ENCODE data around the gene LRRIQ3. TPM values are rescaled to one million over a fixed set of nuclear protein-coding genes. Genes with fewer than 3 reads are reported as not detected.

LRRIQ3 gene
- polyA plus RNA-seq, 3 donors, result 0.08 to 0.35 TPM; not detected in 1

DNA sequence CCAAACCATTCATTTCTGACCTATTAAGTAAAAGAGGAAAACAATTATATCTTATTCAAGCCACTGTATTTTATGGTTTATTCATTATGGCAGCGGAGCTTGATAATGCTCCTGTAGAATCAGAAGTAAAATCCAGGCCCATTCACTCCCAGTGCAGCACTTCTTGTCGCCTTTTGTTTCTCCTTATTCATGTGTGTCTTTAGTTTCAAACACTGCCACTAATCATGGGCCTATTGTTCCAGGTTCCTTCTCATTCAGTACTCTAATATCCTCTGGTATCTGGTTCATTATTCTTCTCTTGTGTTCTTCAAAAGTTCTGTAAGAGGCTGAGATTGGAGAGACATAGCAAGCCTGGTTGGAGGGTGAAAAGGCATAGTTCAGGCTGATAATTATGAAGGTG, 218.3 kb downstream of the LRRIQ3 start:
- Histone ChIP-seq H4K20me1 (ENCODE audit: insufficient read depth, low read length) (no peaks in the 10 kb centered on the region), H3K79me2 (ENCODE audit: insufficient read depth, low read length) (no peaks in the 10 kb centered on the region), H3K4me3 (replicated peaks in 1 of 3; ENCODE audit: low read depth in 2 of 3, low read length in 3 of 3) (no peak overlapping the region), H3K27me3 (ENCODE audit: control insufficient read depth in 2 of 2, insufficient read depth in 2 of 2, low read length in 2 of 2) (no peaks in the 10 kb centered on the region), H3K36me3 (replicated peaks in 1 of 2; ENCODE audit: control insufficient read depth in 1 of 2, insufficient read depth in 2 of 2, low read length in 2 of 2) (no peaks in the 10 kb centered on the region), H2AFZ (ENCODE audit: insufficient read depth, low read depth, low read length, poor library complexity, severe bottlenecking) (no peak overlapping the region), H3K4me1 (ENCODE audit: control insufficient read depth in 1 of 2, insufficient read depth in 2 of 2, low read length in 2 of 2) (no peaks in the 10 kb centered on the region), H3K27ac (ENCODE audit: low read depth in 1 of 2, low read length in 2 of 2) (no peak overlapping the region), H3K4me2 (replicated peaks; ENCODE audit: extremely low read depth, low read length, poor library complexity, severe bottlenecking) (no peak overlapping the region), H3K9me3 (replicated peaks in 1 of 2; ENCODE audit: control insufficient read depth in 1 of 2, insufficient read depth in 1 of 2, low read length in 2 of 2) (peaks cover 4% of the 10 kb centered on the region in 2 donors), H3K9ac (ENCODE audit: insufficient read depth, low read length, poor library complexity, severe bottlenecking) (no peak overlapping the region)
- H3K9me3 Mint-ChIP-seq, result peaks cover 0 to 9% (median 2%) of the 10 kb centered on the region in 7 donors
- no peak overlapping the region for H3K27ac Mint-ChIP-seq
- H3K4me3 Mint-ChIP-seq, result no peak overlapping the region
- 80% methylated on average over 1 of the region's 2 CpGs for WGBS (ENCODE audit: insufficient coverage)
- no peak for DNase-seq
- H3K4me1 Mint-ChIP-seq, result no peaks in the 10 kb centered on the region
- intact Hi-C loops (cut with micrococcal nuclease), result no loop called here
- TF ChIP-seq, protein P1, sequence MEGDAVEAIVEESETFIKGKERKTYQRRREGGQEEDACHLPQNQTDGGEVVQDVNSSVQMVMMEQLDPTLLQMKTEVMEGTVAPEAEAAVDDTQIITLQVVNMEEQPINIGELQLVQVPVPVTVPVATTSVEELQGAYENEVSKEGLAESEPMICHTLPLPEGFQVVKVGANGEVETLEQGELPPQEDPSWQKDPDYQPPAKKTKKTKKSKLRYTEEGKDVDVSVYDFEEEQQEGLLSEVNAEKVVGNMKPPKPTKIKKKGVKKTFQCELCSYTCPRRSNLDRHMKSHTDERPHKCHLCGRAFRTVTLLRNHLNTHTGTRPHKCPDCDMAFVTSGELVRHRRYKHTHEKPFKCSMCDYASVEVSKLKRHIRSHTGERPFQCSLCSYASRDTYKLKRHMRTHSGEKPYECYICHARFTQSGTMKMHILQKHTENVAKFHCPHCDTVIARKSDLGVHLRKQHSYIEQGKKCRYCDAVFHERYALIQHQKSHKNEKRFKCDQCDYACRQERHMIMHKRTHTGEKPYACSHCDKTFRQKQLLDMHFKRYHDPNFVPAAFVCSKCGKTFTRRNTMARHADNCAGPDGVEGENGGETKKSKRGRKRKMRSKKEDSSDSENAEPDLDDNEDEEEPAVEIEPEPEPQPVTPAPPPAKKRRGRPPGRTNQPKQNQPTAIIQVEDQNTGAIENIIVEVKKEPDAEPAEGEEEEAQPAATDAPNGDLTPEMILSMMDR (IDR thresholded peaks at IDR 0.05), result no peak
- H3K36me3 Mint-ChIP-seq, result no peaks in the 10 kb centered on the region
- no peaks in the 10 kb centered on the region for H3K27me3 Mint-ChIP-seq (ENCODE audit: low read depth in 3 of 3)

DNA sequence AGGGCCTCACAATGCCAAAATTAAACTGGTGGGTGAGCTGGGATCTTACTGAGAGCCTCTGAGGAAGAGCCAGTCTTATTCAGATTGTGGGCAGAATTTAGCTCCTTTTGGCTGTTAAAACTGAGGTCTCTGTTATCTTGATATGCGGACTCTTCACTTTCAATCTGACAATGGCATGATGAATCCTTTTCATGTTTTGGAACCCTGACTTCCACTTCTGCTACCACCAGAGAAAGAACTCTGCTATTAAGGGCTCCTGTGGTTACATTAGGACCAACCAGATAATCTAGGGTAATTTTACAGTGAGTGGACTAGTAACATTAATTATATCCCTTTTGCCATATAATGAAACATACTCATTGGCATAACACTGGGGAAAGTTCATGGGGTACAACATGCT, 219.0 kb downstream of the LRRIQ3 start:
- Mint-ChIP-seq H3K27me3 (ENCODE audit: low read depth in 3 of 3) (no peaks in the 10 kb centered on the region), H3K27ac (no peak overlapping the region), H3K9me3 (peaks cover 0 to 9% (median 2%) of the 10 kb centered on the region in 7 donors), H3K36me3 (no peaks in the 10 kb centered on the region), H3K4me1 (no peaks in the 10 kb centered on the region), H3K4me3 (no peak overlapping the region)
- WGBS (ENCODE audit: insufficient coverage), result no CpG with 5 or more reads among the region's 1 CpG
- H3K4me3 ChIP-seq (replicated peaks in 1 of 3; ENCODE audit: low read depth in 2 of 3, low read length in 3 of 3), result no peak overlapping the region
- no peaks in the 10 kb centered on the region for H3K4me1 ChIP-seq (ENCODE audit: control insufficient read depth in 1 of 2, insufficient read depth in 2 of 2, low read length in 2 of 2)
- no peaks in the 10 kb centered on the region for H3K27me3 ChIP-seq (ENCODE audit: control insufficient read depth in 2 of 2, insufficient read depth in 2 of 2, low read length in 2 of 2)
- H4K20me1 ChIP-seq (ENCODE audit: insufficient read depth, low read length), result no peaks in the 10 kb centered on the region
- intact Hi-C loops (cut with micrococcal nuclease), result no loop called here
- H3K79me2 ChIP-seq (ENCODE audit: insufficient read depth, low read length), result no peaks in the 10 kb centered on the region
- H3K9ac ChIP-seq (ENCODE audit: insufficient read depth, low read length, poor library complexity, severe bottlenecking), result no peak overlapping the region
- H3K4me2 ChIP-seq (replicated peaks; ENCODE audit: extremely low read depth, low read length, poor library complexity, severe bottlenecking), result no peak overlapping the region
- H2AFZ ChIP-seq (ENCODE audit: insufficient read depth, low read depth, low read length, poor library complexity, severe bottlenecking), result no peak overlapping the region
- H3K36me3 ChIP-seq (replicated peaks in 1 of 2; ENCODE audit: control insufficient read depth in 1 of 2, insufficient read depth in 2 of 2, low read length in 2 of 2), result no peaks in the 10 kb centered on the region
- H3K27ac ChIP-seq (ENCODE audit: low read depth in 1 of 2, low read length in 2 of 2), result no peak overlapping the region
- no peak for DNase-seq
- peaks cover 4% of the 10 kb centered on the region in 2 donors for H3K9me3 ChIP-seq (replicated peaks in 1 of 2; ENCODE audit: control insufficient read depth in 1 of 2, insufficient read depth in 1 of 2, low read length in 2 of 2)
- TF ChIP-seq, protein P1 (IDR thresholded peaks at IDR 0.05), result no peak

Other genes with a start within 250 kb of the LRRIQ3 start
- 10 to 100 TPM in 2 of 3 donors, 1 to 10 TPM in 1; 5.9 to 24.8 (median 23.8) TPM for gene FPGT, start 66 bp upstream of the LRRIQ3 start, polyA plus RNA-seq
- gene TNNI3K, start 37.2 kb upstream of the LRRIQ3 start, polyA plus RNA-seq, result under 1 TPM in 1 of 3 donors, not detected in 2; 0.51 TPM

All from CD14-positive monocyte (primary cell).